GM19043 (cell line): ENCODE data around the gene IPO13.

Experiments
- ATAC-seq: cut with Tn5 transposase; IDR thresholded peaks from one replicate; pipeline ENCODE4 v1.9.1; 2021; ENCODE audit warnings: low read depth; ENCODE audit not compliant: unreplicated experiment

IPO13 gene

DNA sequence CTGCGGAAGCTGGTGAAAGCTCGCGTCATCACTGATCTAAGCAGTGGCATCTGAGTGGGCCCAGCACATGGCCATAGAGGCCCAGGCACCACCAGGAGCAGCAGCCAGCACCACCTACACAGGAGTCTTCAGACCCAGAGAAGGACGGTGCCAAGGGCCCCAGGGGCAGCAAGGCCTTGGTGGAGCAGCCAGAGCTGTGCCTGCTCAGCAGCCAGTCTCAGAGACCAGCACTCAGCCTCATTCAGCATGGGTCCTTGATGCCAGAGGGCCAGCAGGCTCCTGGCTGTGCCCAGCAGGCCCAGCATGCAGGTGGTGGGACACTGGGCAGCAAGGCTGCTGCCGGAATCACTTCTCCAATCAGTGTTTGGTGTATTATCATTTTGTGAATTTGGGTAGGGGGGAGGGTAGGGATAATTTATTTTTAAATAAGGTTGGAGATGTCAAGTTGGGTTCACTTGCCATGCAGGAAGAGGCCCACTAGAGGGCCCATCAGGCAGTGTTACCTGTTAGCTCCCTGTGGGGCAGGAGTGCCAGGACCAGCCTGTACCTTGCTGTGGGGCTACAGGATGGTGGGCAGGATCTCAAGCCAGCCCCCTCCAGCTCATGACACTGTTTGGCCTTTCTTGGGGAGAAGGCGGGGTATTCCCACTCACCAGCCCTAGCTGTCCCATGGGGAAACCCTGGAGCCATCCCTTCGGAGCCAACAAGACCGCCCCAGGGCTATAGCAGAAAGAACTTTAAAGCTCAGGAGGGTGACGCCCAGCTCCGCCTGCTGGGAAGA, 16.4 kb upstream of the IPO13 start:
- ATAC-seq = no peak

DNA sequence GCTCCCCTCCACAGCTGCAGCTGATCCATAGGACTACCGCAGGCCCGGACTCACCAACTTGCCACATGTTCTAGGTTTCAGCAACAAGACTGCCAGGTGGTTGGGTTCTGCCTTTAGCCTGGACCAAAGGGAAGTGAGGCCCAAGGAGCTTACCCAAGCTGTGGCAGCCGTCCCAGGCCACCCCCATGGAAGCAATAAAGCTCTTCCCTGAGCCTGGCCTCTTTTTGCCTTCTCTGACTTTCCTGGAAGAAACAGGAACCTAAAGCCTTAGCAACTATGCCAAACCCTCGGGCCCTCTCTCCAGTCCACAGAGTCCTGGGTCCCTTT, 15.8 kb upstream of the IPO13 start:
- ATAC-seq = no peak

DNA sequence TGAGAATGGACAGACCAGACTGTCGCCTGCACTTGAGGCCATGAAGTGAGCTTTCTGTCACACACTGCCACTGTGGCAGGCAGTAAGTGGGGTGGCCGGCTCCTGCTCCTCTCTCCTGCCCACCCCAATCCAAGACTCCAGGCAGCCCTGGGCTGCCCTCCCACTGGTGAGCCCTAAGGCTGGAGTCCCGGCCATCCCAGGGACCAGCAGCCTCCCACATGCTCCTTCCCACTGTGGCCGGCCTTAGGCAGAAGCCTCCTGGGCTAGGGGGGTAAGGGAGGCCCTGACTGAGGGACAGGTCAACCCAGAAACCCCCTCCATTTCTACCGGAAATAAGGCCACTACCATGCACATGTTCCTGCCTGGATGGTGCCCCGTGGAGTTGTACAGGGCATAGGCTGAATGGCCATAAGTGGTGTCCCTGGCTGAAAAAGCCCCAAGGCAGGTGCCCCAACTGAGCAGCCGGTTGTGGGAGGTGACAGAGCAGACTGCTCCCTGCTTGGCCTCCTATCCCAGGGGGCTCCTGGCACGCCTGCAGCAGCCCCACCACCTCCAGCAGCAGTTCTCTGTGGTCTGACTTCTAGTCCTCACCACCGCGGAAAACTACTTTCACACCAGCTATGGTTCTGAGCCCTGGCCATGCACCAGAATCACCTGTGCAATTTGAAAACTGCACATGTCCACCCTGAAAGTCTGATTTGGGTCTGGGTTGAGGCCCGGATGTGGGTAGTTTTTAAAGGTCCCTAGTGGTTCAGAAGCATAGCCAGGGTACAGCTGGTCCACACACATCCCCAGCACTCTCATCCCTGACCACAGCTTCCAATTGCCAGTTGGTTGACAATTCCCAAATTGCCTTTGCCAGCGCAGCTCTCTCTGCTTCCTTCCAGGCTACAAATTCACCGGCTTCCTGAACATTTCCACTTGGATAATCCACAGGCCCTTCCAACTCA, 14.8 kb upstream of the IPO13 start:
- ATAC-seq = no peak

DNA sequence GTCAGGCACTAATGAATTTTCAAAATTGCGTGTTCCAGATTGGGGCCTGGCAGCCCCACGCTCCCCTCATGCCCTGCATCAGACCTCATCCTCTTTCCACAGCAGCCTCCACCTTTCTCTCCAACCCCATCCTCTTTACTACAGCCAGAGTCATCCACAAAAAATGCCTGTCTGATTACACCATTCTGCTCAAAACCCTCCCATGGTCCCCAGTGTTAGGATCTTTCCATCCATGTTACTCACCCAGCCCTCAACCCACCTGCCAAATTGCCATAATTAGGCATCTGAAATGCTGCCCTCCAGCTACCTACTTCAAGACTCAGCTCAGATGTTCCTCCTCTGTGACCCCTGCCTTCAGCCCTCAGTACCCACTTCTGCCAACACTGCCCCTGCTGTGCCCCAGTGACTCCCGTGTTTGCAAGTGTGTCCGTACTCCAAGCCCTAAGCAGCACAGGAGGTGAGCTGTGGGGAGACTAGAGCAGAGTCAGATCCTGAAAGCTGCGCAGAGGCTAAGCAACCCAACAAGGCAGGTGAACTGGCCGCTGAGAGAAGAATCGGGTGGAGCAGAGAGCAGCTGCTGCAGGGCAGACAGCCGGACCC, 13.9 kb upstream of the IPO13 start:
- no peak for ATAC-seq

DNA sequence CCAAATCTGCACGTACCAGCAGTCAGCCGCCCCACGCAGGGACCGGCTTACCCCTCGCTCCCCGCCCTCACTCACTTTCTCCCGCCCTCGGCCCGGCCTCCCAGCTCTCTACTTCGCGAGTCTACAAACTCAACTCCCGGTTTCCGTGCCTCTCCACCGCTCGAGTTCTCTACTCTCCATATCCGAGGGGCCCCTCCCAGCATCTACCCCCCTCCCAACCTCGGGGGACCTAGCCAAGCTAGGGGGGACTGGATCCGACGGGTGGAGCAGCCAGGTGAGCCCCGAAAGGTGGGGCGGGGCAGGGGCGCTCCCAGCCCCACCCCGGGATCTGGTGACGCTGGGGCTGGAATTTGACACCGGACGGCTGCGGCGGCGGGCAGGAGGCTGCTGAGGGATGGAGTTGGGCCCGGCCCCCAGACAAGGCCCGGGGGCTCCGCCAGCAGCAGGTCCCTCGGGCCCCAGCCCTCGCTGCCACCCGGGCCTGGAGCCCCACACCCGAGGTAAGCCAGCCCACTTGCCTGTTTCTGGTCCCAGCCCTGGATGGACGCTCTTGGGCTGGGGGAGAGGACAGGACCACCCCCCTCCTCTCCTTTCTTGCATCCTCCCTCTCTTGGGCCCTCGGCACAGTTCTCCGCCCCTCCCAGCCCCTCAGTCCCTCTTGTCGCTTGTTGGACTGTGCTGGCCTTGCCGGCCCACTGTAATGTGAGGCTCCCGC, 13.2 kb upstream of the IPO13 start, which contains the start of gene ARTN:
Gene ARTN (plus strand): TSS at position 416 of the 715 bp plus-strand sequence. CDS start 1,856 bp downstream, outside the sequence.
- ATAC-seq = no peak

DNA sequence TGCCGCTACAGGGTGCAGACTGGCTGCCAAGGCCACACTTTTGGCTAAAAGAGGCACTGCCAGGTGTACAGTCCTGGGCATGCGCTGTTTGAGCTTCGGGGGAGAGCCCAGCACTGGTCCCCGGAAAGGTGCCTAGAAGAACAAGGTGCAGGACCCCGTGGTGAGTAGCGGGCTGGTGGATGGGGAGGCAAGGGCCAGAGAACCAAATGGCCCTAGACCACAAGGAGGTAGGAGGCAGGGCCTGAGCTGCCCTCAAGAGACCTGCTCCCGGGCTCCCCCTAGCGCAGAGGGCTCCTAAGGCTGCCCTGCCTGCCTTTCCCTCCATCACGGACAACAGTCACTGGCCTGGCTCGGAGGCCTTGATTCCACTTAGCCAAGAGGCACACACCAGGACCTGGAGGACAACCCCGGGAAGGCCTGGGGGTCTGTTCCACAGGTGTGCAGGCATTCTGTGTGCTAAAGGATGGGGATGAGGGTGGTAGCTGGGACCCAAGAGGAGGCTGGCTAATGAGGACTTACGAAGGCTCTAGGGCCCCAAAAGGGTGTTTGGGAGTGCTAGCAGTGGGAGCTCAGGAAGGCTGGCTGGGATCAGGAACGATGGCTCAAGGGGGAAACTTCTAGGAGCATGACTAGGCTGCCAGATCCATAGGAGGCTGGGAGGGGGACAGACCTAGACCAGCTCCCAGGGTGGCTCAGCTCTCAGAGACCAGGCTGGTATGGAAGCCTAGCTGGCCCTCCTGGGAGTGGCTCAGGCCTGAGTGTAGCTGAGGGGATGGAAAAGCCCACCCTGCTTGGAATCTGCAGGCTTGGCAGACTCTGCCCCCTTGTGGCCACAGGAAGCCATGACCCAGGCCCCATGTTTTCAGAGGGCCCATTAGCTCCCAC, 12.4 kb upstream of the IPO13 start:
- ATAC-seq = no peak

DNA sequence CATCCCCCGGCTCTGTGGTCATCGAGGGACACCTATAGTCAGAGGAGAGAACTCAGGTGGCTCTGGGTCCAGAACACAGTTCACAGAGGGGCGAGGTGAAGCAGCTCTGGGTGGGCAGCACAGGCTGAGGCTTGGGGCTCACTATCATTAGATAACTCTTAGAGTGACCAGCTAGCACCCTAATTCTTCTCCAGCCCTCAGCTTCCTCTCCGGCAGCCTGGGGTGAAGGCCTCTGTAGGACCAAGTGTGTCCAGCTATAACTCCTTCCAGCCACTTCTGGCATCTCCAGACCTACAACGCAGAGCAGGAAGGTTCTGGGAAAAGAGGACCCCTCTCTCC, 11.8 kb upstream of the IPO13 start:
- ATAC-seq = no peak

DNA sequence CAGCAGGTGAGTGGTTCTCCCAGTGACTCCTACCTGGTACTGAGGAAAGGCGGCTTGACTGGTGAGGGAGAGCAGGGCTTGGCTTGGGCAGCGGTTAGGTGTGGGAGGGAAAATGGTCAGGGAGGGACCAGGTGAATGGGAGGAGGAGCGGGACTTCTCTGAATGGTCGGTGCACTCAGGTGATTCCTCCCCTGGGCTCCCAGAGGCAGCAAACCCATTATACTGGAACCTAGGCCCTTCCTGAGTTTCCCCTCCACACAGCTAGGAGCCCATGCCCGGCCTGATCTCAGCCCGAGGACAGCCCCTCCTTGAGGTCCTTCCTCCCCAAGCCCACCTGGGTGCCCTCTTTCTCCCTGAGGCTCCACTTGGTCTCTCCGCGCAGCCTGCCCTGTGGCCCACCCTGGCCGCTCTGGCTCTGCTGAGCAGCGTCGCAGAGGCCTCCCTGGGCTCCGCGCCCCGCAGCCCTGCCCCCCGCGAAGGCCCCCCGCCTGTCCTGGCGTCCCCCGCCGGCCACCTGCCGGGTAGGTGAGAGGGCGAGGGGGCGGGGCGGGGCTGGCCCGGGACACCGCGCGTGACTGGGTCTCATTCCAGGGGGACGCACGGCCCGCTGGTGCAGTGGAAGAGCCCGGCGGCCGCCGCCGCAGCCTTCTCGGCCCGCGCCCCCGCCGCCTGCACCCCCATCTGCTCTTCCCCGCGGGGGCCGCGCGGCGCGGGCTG, 10.9 kb upstream of the IPO13 start:
- ATAC-seq = no peak

DNA sequence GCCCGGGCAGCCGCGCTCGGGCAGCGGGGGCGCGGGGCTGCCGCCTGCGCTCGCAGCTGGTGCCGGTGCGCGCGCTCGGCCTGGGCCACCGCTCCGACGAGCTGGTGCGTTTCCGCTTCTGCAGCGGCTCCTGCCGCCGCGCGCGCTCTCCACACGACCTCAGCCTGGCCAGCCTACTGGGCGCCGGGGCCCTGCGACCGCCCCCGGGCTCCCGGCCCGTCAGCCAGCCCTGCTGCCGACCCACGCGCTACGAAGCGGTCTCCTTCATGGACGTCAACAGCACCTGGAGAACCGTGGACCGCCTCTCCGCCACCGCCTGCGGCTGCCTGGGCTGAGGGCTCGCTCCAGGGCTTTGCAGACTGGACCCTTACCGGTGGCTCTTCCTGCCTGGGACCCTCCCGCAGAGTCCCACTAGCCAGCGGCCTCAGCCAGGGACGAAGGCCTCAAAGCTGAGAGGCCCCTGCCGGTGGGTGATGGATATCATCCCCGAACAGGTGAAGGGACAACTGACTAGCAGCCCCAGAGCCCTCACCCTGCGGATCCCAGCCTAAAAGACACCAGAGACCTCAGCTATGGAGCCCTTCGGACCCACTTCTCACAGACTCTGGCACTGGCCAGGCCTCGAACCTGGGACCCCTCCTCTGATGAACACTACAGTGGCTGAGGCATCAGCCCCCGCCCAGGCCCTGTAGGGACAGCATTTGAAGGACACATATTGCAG, 10.2 kb upstream of the IPO13 start:
- ATAC-seq = no peak

DNA sequence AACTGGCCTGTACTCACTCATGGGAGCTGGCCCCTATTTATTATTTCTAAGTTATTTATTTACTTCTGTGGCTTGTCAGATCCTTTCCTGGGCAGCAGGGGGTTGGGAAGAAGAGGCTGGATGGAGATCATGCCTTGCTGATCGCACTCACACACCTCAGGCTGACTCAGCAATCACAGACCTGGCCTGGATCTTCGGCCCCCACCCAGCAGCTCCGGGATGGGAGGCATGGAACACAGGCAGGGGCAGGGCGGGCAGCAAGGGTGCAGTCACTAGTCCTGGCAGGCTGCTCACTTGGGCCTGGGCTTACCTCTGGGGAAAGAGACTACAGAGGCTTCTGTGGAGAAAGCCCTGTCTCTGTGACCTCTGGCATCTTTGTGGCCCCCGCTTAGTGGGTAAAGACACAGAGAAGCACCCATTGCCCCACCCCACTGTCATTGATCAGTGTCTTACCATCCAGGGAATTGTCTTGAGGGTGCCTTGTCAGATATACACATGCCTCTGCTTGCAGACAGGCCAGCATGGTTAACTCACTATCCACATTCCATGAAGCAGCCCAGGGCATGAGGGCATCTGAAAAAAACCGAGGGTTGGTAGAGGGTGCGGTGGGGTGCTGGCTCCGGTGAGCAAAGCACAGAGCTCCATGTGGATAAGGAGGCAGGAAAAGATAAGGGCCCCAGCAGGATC, 9.4 kb upstream of the IPO13 start:
- ATAC-seq = no peak

DNA sequence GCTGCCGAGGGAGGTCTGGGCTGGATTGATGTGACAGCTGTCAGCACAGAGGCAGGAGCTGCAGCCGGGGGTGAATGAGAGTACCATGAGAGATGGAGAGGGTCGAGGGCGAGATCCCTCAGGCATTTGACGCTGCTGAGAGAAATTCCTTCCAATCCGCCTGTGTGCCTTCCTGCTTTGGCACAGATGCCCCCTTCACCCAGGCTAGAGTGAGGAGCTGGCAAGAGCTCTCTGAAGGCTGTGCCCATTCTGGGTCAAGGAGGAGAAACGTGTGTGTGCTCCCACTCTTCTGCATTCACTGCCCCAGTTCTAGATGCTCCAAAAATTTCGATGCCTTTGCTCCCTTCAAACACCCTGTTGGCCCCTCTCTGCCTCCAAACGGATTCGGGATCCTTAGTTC, 8.4 kb upstream of the IPO13 start:
- ATAC-seq = no peak

DNA sequence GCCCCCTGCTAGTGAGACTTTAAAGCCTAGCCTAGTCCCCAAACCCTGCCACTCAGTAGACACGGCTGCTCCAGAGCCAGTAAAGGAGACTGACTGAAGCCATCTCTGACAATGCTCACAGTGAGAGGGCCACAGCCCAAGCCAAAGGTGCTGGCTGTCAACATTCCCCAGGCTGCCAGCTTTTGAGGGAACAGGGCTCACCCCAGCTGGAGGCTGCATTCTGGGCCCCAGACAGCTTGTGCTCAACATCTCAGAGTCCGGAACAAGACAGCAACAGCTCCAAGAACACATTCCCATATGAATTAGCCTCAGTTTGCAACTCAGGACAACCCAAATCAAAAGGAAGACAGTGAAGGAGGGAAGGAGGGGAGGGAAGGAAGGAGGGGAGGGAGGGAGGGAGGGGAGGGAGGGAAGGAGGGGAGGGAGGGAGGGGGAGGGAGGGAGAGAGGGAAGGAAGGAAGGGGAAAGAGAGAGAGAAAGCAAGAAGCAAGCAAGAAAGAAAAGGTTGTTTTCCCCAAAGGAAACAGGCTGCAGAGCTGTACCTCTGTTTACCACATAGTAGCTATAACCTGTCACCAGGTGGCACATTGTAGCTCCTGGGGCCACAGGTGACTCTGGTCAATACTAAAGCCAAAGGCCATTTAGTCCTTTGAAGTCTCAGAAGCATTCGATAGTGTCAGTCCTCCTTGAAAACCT, 7.7 kb upstream of the IPO13 start:
- ATAC-seq = no peak

DNA sequence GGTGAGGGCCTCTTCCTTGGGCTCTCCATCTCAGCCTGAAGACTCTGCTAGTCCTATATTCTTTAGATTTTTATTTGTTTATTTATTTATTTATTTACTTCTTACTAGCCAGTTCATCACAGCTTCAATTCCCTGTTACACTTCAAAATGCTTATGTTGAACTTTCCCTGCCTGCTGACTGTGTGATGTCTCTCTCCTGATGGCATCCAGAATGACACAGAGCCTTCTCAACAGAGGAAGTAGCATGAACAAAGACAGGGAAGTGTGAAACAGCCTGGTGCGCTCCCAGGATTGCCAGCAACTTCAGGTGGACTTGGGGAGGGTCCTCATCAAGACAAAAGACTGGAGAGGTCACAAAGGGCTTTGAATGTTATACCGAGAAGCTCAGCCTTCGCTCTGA, 4.3 kb upstream of the IPO13 start:
- ATAC-seq = no peak

DNA sequence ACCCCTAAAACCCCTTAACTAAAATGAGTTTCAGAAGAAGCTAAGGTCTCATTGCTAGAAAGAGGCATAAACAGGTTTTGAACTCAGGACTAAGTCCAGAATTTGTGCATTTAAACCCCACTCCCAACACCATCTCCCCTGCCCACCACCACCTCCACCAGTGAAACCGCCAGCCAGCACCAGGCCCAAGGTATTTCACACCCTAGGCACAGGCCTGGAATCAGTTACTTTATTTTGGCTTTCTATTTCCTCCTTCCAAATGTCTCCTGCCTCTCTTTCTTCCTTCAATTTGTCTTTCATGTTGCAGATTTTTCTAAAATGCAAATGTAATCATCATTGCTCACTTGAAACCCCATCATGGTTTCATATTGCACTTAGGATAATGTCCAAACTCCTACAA, 1.9 kb upstream of the IPO13 start:
- ATAC-seq = no peak

DNA sequence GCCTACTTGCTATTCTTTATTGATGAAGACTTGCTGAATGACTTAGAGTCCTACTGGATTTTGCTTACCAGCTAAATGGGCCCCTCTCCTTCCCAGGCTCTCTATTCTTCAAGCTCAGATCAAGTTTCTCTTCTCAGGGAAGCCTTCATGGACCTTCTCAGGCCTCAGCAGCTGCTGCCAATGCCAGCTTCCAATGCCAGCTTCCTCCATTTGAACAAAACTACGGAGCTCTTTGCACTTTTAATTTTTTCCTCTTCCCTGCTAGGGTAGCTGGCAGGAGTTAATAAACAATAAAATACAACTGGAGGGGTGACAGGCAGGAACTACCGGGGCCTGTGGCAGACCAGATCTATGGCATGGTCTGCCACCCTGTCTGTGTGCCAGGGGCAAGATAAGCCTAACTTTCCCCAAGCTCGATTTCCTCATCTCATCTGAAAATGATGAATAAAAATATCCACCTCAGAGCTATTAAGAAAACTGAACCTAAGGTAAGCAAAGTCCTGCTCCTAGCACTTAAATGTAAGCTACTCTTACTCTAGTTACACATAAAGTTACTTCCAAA, 995 bp upstream of the IPO13 start:
- no peak for ATAC-seq

DNA sequence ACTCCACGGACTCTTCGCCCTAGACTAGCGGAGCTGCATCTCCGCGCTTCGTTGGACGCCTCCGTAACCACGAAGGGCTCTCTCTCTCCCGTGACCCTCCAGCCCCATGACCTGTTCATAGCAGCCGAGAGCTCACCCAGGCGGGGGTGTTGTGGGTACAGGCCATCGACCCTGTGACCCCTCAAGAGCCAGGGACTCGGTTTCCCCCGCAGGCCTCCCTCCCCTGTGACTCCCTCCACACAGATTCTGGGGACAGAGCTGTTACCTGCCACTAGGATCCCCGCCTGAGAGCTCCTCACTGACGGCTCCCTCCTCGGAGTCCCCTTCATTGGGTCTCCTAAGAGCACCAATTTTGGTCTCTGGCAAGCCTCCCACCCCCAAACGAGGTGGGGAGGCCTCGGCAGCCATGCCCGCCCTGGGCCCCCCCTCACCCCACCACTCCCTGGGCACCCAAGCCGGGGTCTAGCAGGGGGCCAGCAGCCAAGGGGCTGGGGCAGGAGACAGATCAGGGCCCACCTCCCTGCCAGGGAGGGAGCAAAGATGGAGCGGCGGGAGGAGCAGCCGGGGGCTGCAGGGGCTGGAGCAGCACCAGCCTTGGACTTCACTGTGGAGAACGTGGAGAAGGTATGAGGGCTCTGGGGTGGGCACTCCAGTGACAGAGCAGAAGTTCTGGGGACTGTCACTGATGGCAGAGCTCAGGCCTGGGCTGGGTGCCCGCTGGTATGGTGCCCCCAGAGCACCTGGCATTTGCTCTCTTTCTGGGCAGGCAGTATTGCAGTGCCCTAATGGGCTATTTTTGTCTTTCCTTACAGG, 517 bp downstream of the IPO13 start:
- no peak for ATAC-seq
